Non-pigmented ciliary epithelial cell (primary cell): ENCODE measurements around the gene FOXN3.
"Not testable (repeated sequence)": the region's sequence is repeated elsewhere in the genome, so short reads cannot be mapped to it uniquely, and the experiment has no call there.

Experiments used
- DNase-seq: peaks from one replicate; pipeline ENCODE4 v3.0.0-alpha.2; 2010; ENCODE audit warnings: low read depth

Gene FOXN3

DNA sequence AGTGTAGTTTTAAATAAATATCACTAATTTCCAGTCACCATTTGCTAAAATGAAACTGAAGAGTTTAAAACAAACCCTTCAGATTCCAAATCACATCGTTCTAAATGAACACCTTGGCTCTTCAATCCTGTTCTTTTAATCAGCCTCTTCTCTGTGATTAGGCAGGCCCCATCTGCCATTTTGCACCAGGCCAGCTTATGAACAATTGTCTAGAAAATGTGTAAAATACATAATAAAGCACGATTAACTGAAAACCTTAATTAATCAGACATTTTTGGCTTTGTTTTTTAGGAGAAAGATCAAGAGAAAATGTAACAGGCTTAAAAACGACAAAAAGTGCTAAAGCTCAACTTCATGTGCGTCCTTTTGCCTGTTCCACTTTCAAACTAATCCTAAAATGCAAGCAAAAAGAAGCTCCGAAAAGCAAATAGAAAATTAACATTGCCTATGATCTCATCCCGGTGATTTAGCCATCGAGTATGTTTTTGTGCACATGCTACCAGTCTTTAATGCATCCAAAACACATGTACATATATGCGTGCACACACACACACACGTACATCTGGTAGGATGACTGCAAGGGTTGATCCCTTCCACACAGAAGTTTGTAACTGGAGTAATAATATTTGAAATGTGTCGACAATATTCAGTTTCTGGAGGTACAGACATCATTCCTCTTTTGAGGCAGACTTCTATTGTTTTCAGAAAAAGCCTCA, 288.6 kb downstream of the FOXN3 start:
- no peak for DNase-seq

DNA sequence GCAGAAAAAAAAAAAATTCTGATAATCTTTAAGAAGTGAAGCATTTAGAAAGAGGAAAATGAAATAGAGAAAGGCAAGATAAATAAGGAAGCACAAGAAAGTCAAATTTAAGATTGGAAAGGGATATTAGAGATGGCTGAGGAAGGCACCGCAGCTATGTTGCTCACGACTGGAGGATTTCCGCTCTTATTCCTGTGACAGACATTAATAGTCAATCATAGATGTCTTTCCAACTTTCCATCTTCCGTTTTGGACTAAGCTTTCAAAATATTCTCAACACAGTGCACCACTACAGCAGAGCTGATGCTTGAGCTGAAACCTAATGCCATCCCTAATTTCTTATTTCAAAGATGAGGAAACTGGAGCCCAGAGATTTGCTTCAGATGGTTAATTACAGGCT, 290.6 kb downstream of the FOXN3 start:
- no peak for DNase-seq

DNA sequence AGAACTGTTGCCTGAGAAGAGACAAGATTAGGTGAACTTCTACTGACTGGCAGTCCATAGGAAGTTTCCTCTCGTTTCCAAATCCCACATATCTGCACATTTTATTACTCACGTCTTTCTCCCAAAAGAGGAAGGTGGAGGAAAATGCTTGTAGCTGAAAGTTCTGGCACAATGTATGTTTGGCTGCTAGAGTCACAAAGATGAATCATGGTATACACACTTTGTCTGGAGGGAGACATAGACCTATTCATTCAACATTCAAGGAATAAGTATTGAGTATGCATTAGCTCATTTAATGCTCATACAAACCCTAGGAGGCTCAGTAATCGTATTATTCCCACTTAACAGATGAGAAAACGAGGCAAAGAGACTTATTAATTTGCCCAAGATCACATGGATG, 291.8 kb downstream of the FOXN3 start:
- DNase-seq, result no peak

DNA sequence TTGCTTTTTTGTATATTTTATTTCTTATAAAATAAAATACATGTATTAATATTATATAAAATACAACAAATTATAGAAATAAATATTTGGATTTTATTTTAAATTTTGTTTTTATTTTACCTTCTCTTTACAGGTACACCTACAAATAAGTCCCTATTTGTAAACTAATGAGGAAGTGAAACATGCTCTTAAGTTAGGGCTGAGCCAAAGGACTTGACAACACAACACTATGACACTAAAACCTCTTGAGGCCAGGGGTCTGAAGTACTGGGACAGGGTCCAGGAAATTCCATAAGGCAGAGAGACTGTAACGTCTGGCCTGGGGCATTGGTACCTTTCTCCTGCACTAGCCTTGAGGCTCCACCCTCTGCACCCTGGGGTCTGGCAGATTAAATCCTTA, 293.2 kb downstream of the FOXN3 start:
- DNase-seq, result no peak

DNA sequence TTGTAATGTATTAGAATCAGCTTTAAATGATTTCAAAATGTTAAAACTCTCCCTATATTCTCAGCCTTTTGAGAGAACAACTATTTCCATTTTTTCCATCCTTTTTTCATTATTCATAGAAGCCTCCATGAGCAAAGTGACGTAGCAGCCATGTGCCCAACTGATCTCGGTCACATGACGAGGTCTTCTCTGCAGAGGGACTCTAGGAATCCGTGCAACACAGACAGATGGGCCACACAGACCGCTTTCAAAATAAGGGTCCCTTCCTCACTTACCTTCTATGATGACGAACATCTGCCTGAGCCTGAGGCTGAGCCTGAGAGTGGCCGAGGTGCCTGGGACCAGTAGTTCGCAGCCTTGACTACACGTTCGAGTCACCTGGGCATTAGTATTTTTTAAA, 293.8 kb downstream of the FOXN3 start:
- no peak for DNase-seq

DNA sequence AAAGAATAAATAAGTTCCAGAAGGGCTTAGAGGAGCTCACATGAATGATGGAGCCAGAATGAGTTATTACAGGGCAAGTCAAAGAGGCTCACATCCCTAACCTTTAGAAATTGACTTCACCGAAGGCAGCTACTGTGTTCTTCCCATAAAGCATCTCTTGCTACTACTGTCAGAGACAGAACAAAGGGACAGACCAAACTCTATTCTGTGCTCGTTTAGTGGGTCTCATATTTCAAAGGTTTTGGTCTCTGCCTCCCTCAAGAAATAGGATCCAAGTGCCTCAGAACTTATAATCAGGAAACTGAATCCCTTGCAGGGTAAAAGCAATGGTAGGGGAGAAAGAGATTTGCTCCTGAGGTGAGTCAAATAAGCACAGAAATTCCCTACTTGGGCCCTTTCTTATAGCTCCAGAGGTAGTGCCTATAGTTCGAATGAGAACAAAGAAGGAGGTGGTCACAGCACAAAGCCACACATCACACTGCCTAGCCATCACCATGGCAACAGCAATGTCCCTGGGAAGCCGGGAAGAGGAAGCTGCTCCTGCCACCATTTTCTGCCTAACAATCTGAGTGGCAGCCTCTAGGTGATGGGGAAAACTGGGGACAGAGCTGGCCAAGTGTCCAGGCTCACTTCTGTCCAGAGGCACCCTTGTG, 294.9 kb downstream of the FOXN3 start:
- DNase-seq, result no peak

DNA sequence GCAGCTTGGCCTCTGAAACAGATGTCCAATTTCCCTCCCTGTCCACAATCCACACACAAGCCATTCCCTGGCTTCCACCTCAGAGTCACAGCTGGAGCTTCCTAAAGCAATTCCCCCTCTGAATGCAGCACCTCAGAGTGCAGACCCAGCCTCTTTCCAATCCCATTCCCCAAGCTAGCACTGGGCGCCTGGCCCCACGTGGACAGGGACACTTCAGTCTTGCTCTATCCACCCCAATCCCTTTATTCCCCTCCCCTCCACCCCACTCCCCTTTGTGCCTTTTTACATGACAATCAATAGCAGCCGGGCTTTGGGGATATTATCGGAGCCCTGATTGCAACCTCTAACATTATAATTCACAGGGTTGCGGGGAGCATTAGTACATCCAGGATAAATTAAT, 300.0 kb downstream of the FOXN3 start:
- no peak for DNase-seq

DNA sequence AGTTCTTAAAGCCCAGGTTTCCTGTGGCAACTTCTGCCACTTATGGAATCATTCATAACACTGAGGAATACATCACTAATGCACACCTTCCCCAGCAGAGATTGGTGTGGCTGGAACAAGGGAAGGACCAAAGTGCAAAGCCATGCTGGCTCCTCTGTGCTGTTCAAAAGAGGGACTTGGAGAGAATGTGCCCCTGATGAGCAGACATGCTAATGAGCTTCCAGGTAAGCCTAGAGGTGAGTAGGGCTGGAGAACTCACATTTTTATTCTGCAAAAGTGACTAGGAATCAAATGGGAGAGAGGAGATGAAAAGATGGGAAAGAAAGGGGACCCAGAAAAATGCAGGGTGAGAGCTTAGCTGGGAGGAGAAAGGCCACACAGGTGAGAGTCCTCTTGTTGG, 302.9 kb downstream of the FOXN3 start:
- no peak for DNase-seq

DNA sequence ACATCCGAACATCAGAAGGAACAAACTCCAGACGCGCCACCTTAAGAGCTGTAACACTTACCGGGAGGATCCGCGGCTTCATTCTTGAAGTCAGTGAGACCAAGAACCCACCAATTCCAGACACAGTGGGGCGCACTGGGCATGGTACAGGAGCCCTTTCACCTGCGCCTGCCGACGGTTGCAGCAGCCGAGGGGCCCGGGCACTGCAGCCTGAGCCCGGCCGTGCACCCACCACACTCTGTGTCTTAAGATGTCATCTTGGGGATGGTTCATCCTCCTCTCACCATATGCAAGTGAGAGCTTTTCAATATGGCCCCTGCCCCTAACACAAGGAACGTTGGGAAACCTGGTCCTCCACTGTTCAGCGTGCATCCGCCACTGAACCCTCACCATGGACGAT, 304.3 kb downstream of the FOXN3 start:
- DNase-seq, result no peak

DNA sequence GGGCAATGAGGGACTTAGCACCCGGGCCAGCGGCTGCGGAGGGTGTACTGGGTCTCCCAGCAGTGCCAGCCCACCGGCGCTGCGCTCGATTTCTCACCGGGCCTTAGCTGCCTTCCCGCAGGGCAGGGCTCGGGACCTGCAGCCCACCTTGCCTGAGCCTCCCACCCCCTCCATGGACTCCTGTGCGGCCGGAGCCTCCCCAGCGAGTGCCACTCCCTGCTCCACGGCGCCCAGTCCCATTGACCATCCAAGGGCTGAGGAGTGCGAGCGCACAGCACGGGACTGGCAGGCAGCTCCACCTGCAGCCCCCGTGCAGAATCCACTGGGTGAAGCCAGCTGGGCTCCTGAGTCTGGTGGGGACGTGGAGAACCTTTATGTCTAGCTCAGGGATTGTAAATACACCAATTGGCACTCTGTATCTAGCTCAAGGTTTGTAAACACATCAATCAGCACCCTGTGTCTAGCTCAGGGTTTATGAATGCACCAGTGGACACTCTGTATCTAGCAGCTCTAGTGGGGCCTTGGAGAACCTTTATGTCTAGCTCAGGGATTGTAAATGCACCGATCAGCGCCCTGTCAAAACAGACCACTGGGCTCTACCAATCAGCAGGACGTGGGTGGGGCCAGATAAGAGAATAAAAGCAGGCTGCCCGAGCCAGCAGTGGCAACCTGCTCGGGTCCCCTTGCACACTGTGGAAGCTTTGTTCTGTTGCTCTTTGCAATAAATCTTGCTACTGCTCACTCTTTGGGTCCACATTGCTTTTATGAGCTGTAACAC, 305.1 kb downstream of the FOXN3 start:
- DNase-seq, result not testable (repeated sequence)

DNA sequence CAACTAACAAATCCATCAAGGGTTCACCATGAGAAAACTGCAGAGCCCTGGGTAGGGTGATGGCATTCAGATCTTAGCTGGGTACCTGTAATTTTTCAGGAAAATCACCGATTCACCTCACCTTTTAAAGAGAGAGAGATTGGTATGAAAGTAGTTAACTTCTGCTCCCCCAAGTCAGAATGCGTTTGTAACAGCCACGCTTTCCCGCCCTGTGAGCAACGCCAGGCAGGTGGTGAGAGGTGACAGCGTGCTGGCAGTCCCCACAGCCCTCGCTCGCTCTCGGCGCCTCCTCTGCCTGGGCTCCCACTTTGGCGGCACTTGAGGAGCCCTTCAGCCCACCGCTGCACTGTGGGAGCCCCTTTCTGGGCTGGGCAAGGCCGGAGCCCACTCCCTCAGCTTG, 305.8 kb downstream of the FOXN3 start:
- not testable (repeated sequence) for DNase-seq

DNA sequence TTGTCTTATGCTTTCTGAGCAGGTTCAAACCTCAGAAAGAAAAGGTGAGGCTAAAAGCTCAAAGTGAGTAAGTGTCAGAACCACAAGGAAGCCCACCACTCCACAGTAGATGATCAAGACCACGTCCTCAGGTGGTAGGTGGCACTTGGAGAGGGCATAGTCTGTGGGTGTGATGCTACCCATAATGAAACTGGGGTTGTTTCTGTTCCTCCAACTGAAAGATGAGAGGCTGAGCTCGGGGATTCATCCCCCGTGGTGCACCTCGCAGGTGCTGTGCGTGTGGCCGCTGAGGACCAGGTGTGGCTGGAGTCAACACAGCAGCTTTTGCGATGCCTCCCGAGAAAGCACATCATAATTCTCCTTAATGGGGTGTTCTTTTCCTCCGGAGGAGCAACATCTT, 306.9 kb downstream of the FOXN3 start:
- no peak for DNase-seq

DNA sequence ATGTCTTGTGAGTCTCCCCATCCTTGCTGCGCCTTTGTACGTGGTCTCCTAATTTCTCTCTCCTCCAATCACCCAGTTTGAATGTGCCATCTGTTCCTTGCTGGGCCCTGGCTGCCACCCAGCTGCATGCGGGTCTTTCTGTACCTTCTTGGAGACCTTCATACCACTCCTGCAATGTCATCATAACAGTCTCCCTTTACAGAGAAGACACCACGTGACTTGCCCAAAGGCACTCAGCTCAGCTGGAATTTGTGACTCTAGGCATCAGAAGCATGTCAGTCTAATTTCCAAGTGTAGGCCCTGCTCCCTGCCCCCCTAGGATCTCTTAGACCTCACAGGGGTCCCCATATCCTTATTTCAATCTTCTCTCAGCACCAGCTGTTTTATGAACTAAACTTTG, 308.4 kb downstream of the FOXN3 start:
- DNase-seq, result no peak

DNA sequence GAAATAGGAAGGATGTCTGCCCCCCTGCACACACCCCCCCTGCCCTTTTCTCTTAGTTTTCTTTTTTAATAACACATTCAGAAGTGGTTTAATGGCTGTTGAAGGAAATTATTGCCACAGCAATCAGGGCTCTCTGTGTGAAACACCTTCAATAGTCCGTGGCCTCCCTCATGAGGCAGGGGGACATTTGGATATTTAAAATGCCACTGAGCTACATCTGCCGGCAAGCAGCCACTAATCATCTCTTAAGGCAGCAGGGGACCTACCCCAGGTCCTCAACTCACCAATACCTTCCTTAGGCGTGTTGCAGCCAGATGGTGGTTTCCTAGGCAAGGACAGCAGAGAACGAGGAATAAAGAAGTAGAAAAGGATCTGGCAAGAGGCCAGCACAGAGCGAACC, 309.4 kb downstream of the FOXN3 start:
- no peak for DNase-seq
